PC-3 (cell line): Measurements from ENCODE around the gene PDGFD. TPM values are rescaled to one million over a fixed set of nuclear protein-coding genes. Genes with fewer than 3 reads are reported as not detected.
A peak's percentile ranks its signal among the peaks of the same experiment; 100 is the strongest.

Source experiments
- ATAC-seq: fragments of 200-7000 bp; cut with Tn5 transposase; 2 replicates; pipeline ENCODE4 v1.9.1; 2020; ENCODE audit warnings: mild to moderate bottlenecking, moderate library complexity
- BruUV-seq: library from RNA; stranded (reverse); fragments of 400-500 nt; replicated peaks from 2 replicates; lab custom pipeline; 2021; lab: Mats Ljungman, UMichigan
- CTCF ChIA-PET: fragments of 300-600 bp; sonication (Branson Sonifier 250); formaldehyde crosslinking; loops from one replicate; lab custom pipeline; 2022; ENCODE audit warnings: antibody characterized with exemption; lab: Charles Lee
- POLR2A ChIA-PET: fragments of 300-600 bp; sonication (Branson Sonifier 250); formaldehyde crosslinking; loops from one replicate; lab custom pipeline; 2022; ENCODE audit warnings: antibody characterized with exemption; ENCODE audit not compliant: unreplicated experiment; lab: Charles Lee
- DNase-seq: peaks from one replicate; pipeline ENCODE4 v3.0.0-alpha.2; 2015
- H2AFZ ChIP-seq: fragments of 300-600 bp; sonication (generic); 2 replicates; pipeline ENCODE4 v1.6.0; 2016; ENCODE audit warnings: antibody characterized with exemption, low read length
- H3F3A ChIP-seq: fragments of 300-600 bp; sonication (generic); one replicate; pipeline ENCODE4 v1.6.0; 2017; ENCODE audit warnings: antibody characterized with exemption, low read length, control low read depth, mild to moderate bottlenecking; ENCODE audit not compliant: unreplicated experiment
- H3K27ac ChIP-seq: fragments of 300-600 bp; sonication (generic); 2 replicates; pipeline ENCODE4 v1.5.1; 2016; ENCODE audit warnings: mild to moderate bottlenecking, low read length
- H3K27me3 ChIP-seq: fragments of 300-600 bp; sonication (generic); 2 replicates; pipeline ENCODE4 v1.6.1; 2016; ENCODE audit warnings: low read length, mixed read lengths
- H3K36me3 ChIP-seq: fragments of 300-600 bp; sonication (generic); 2 replicates; pipeline ENCODE4 v1.6.1; 2016; ENCODE audit warnings: low read depth, mixed run types, low read length, mixed read lengths
- H3K4me1 ChIP-seq: fragments of 300-600 bp; sonication (generic); 2 replicates; pipeline ENCODE4 v1.5.1; 2016; ENCODE audit warnings: low read length; ENCODE audit not compliant: insufficient read depth
- H3K4me2 ChIP-seq: fragments of 300-600 bp; sonication (generic); 2 replicates; pipeline ENCODE4 v1.6.0; 2016; ENCODE audit warnings: low read length
- H3K4me3 ChIP-seq: fragments of 300-600 bp; sonication (generic); 2 replicates; pipeline ENCODE4 v1.5.1; 2016; ENCODE audit warnings: mild to moderate bottlenecking, low read length, mixed read lengths
- H3K79me2 ChIP-seq: fragments of 300-600 bp; sonication (generic); 2 replicates; pipeline ENCODE4 v1.6.1; 2017; ENCODE audit warnings: low read length, mixed read lengths
- H3K9ac ChIP-seq: fragments of 300-600 bp; sonication (generic); 2 replicates; pipeline ENCODE4 v1.6.0; 2016; ENCODE audit warnings: mild to moderate bottlenecking, low read length
- H3K9me2 ChIP-seq: fragments of 300-600 bp; sonication (generic); replicated peaks from 2 replicates; pipeline ENCODE4 v1.6.1; 2016; ENCODE audit warnings: mixed run types, low read length, mixed read lengths
- H3K9me3 ChIP-seq: fragments of 300-600 bp; sonication (generic); 2 replicates; pipeline ENCODE4 v1.6.1; 2016; ENCODE audit warnings: low read length, mixed read lengths
- H4K20me1 ChIP-seq: fragments of 300-600 bp; sonication (generic); 2 replicates; pipeline ENCODE4 v1.6.1; 2016; ENCODE audit warnings: low read length, mixed read lengths
- EZH2 ChIP-seq: fragments of 300-600 bp; sonication (generic); IDR thresholded peaks from one replicate; pipeline ENCODE4 v1.6.1; 2017; ENCODE audit warnings: antibody characterized with exemption, mild to moderate bottlenecking, low read length; ENCODE audit not compliant: unreplicated experiment
- EZH2phosphoT487 ChIP-seq: fragments of 300-600 bp; sonication (generic); IDR thresholded peaks from 2 replicates; pipeline ENCODE4 v1.6.1; 2018; ENCODE audit warnings: mild to moderate bottlenecking, antibody characterized with exemption, low read length, borderline replicate concordance
- intact Hi-C: fragments of 100-400 bp; cut with micrococcal nuclease; formaldehyde crosslinking; loops from 2 replicates; pipeline ENCODE4 v1.9.0; 2023
- total RNA-seq: library from RNA; depleted of rRNA; stranded (reverse); fragments of >200 nt; gene quantifications from 2 replicates; pipeline ENCODE4 v1.2.3, GENCODE V29; 2014
- TF ChIP-seq, protein P1 (sequence below): fragments of 300-600 bp; sonication (generic); conservative IDR thresholded peaks from 2 replicates; pipeline ENCODE4 v1.5.1; 2017; ENCODE audit warnings: antibody characterized with exemption, low read depth, mild to moderate bottlenecking, low read length

The PDGFD gene
- total RNA-seq, 1 experiment from 2014 or later: 5.0 TPM

DNA sequence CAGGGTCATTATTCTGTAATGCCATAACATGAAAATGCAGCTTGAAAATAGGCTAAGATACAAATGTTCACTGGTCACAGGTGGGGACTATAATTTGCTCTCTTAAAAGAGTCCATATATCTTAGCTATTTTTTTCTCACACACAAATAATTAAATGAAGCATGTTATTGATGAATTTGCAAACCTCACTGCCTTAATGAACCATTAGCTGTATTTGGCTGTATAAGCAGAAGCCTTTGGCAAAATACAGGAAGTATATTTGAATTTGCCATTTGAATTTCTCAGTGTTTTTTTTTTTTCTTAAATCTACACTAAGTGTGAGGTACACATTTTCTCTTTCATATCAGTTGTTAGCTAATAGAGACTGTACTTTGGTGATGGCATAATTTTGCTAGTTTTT is 88.9 kb downstream of the PDGFD start:
- Histone ChIP-seq H2AFZ (no peak overlapping the region), H3K27me3 (peaks cover 8% of the 10 kb centered on the region), H4K20me1 (no peaks in the 10 kb centered on the region), H3K4me2 (no peak overlapping the region), H3F3A (no peaks in the 10 kb centered on the region), H3K27ac (no peak overlapping the region), H3K4me3 (no peak overlapping the region), H3K36me3 (no peaks in the 10 kb centered on the region), H3K4me1 (no peaks in the 10 kb centered on the region), H3K9me2 (no peaks in the 10 kb centered on the region), H3K9ac (no peak overlapping the region), H3K9me3 (no peaks in the 10 kb centered on the region), H3K79me2 (no peaks in the 10 kb centered on the region)
- no peak for TF ChIP-seq EZH2
- TF ChIP-seq, protein P1, sequence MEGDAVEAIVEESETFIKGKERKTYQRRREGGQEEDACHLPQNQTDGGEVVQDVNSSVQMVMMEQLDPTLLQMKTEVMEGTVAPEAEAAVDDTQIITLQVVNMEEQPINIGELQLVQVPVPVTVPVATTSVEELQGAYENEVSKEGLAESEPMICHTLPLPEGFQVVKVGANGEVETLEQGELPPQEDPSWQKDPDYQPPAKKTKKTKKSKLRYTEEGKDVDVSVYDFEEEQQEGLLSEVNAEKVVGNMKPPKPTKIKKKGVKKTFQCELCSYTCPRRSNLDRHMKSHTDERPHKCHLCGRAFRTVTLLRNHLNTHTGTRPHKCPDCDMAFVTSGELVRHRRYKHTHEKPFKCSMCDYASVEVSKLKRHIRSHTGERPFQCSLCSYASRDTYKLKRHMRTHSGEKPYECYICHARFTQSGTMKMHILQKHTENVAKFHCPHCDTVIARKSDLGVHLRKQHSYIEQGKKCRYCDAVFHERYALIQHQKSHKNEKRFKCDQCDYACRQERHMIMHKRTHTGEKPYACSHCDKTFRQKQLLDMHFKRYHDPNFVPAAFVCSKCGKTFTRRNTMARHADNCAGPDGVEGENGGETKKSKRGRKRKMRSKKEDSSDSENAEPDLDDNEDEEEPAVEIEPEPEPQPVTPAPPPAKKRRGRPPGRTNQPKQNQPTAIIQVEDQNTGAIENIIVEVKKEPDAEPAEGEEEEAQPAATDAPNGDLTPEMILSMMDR: no peak
- TF ChIP-seq EZH2phosphoT487: no peak
- CTCF ChIA-PET: no interaction called here
- no TSS peak for BruUV-seq
- no peak for ATAC-seq
- intact Hi-C loops: no loop called here
- POLR2A ChIA-PET: no interaction called here
- no peak for DNase-seq

- POLR2A ChIA-PET: no interaction called here
- Histone ChIP-seq H3K9ac (no peak overlapping the region), H3K79me2 (no peaks in the 10 kb centered on the region), H3K4me2 (no peak overlapping the region), H3F3A (no peaks in the 10 kb centered on the region), H2AFZ (no peak overlapping the region), H3K4me1 (no peaks in the 10 kb centered on the region), H3K36me3 (no peaks in the 10 kb centered on the region), H3K9me3 (no peaks in the 10 kb centered on the region), H3K4me3 (no peak overlapping the region), H3K27ac (no peak overlapping the region), H3K9me2 (no peaks in the 10 kb centered on the region), H4K20me1 (no peaks in the 10 kb centered on the region), H3K27me3 (peaks cover 9% of the 10 kb centered on the region)
- CTCF ChIA-PET: no interaction called here
- DNase-seq (peak; percentile 38), ATAC-seq (peak; percentile 60)
- no peak for TF ChIP-seq EZH2
- no peak for TF ChIP-seq EZH2phosphoT487
- TF ChIP-seq, protein P1: no peak
- no TSS peak for BruUV-seq
- intact Hi-C loops: no loop called here
These were observed 89.8 kb downstream of the PDGFD start for GRCh38 chr11:104073950-104074705.

- Histone ChIP-seq H3K9me3 (no peaks in the 10 kb centered on the region), H3K9me2 (no peaks in the 10 kb centered on the region), H3K27me3 (peaks cover 23% of the 10 kb centered on the region), H3K4me2 (no peak overlapping the region), H3K9ac (no peak overlapping the region), H3K36me3 (no peaks in the 10 kb centered on the region), H3K79me2 (no peaks in the 10 kb centered on the region), H3F3A (no peaks in the 10 kb centered on the region), H3K27ac (no peak overlapping the region), H2AFZ (no peak overlapping the region), H3K4me3 (no peak overlapping the region), H4K20me1 (no peaks in the 10 kb centered on the region), H3K4me1 (no peaks in the 10 kb centered on the region)
- CTCF ChIA-PET: no interaction called here
- POLR2A ChIA-PET: no interaction called here
- DNase-seq (no peak), ATAC-seq (no peak)
- intact Hi-C loops: no loop called here
- BruUV-seq: no TSS peak
- TF ChIP-seq EZH2: no peak
- TF ChIP-seq EZH2phosphoT487: no peak
- TF ChIP-seq, protein P1: no peak
These were observed 96.4 kb downstream of the PDGFD start for GRCh38 chr11:104067534-104067933.
